GM21576 (cell line): ENCODE results near the gene AGPS.
"Not testable (repeated sequence)": the region's sequence is repeated elsewhere in the genome, so short reads cannot be mapped to it uniquely, and the experiment has no call there.

Experiments
- ATAC-seq: cut with Tn5 transposase; IDR thresholded peaks from one replicate; pipeline ENCODE4 v1.9.1; 2021; ENCODE audit warnings: mild to moderate bottlenecking, moderate library complexity; ENCODE audit not compliant: unreplicated experiment

Gene AGPS

DNA sequence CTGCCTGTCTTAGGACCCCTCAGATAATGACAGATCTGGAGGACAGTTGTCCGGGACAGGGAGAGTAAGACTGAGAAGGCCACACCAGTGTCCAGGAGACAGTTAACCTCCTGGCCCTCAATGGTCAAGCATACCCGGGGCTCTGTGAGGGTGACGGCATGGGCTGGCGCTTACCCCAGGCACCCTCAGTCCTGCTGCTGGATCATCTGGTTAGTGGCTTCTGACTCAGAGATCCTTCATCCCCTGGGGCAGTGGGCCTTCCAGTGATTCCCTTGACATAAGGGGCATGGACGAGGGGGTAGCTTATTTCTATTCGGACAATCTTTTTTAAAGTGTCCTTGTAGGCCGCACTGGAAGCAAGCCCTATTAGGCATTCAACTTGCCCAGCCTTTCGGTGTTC, 18.1 kb downstream of the AGPS start:
- not testable (repeated sequence) for ATAC-seq

GRCh38 chr2:177413703-177414102, 21.1 kb downstream of the AGPS start:
- no peak for ATAC-seq

DNA sequence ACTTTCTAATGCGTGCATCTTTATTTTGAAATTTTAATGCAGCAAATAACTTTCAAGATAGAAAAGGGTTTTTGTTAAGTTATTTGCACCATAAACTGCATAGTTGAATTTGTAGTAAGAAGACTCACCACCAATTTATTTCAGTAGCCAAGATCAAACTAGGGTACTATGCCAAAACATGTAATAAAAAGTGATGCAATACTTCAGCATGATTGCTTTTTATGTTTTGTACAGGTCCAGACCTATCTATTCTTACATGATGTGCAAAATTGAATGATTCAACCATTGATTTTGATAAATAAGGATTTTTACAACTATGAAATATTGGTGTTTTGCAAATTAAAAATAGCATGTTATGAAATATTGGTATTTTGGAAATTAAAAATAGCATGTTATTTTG, 26.7 kb downstream of the AGPS start:
- no peak for ATAC-seq

GRCh38 chr2:177422271-177422670, 29.7 kb downstream of the AGPS start:
- ATAC-seq: no peak

GRCh38 chr2:177424120-177424519, 31.5 kb downstream of the AGPS start:
- not testable (repeated sequence) for ATAC-seq

DNA sequence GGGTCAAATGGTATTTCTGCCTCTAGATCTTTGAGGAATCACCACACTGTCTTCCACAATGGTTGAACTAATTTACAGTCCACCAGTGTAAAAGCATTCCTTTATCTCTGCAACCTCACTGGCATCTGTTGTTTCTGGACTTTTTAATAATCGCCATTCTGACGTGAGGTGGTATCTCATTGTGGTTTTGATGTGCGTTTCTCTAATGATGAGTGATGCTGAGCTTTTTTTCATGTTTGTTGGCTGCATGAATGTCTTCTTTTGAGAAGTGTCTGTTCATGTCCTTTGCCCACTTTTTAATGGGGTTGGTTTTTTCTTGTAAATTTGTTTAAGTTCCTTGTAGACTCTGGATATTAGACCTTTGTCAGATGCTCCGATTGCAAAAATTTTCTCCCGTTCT, 32.0 kb downstream of the AGPS start:
- ATAC-seq: not testable (repeated sequence)

- ATAC-seq: no peak
Measured at GRCh38 chr2:177427316-177427715, 34.7 kb downstream of the AGPS start.

DNA sequence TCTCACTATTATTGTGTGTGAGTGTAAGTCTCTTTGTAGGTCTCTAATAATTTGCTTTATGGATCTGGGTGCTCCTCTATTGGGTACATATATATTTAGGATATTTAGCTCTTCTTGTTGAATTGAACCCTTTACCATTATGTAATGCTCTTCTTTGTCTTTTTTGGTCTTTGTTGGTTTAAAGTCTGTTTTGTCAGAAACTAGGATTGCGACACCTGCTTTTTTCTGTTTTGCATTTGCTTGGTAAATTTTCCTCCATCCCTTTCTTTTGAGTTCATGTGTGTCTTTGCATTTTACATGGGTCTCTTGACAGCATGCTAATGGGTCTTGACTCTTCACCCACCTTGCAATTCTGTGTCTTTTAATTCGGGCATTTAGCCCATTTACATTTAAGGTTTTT, 35.4 kb downstream of the AGPS start:
- ATAC-seq: not testable (repeated sequence)

DNA sequence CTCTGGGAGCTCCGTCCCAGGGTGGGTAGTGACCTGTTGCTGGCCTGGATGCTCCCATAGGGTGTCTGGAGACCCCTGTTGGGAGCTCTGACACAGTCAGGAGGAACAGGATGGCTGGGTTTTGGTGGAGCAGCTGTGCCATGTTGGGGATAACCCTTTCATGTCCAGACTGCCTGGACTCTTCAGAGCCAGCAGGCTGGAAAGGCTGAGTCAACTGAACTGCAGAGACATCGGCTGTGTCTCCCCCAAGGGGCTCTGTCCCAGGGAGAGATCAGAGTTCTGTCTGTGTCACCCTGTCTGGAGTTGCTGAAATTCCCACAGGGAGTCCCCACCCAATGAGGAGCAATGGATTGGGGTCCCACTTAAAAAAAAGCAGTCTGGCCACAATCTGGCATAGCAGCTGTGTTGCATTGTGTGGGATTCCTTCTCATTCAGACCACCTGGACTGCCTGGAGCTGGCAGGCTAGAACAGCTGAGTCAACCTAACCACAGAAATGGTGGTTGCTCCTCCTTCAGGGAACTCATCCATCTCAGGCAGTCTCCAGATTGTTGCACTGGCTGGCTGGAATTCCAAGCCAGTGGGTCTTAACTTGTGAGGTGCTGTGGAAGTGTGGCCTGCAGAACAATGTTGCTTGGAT, 37.2 kb downstream of the AGPS start:
- no peak for ATAC-seq

DNA sequence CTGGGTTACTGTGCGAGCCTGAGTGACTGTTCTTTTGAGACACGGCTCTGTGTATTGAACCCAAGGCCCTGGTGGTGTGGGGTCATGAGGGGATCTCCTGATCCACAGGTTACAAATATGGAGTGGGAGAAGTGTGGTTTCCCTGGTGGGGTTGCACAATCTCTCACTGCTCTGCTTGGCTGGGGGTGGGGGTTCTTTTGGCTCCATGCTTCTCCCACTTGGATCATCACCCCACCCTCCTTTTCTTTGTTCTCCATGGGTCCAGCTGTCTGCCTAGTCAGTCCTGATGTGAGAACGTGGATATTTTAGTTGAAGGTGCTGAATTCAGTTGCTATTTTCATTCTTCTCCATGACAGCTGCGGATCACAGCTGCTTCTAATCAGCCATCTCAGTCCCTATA, 37.8 kb downstream of the AGPS start:
- no peak for ATAC-seq

GRCh38 chr2:177431111-177431725, 38.6 kb downstream of the AGPS start:
- not testable (repeated sequence) for ATAC-seq

DNA sequence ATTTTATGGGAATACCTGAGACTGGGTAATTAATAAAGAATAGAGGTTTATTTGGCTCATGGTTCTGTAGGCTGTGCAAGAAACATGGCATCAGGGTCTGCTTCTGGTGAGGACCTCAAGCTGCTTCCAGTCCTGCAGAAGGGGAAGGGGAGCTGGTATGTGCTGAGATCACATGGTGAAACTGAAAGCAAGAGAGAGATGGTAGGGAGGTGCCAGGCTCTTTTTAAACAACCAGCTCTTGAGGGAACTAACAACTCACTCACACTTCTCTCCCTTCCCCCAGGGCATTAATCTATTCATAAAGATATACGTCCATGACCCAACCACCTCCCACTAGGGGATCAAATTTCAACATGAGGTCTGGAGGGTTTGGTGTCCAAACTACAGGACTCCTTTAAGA, 40.1 kb downstream of the AGPS start:
- ATAC-seq: no peak

DNA sequence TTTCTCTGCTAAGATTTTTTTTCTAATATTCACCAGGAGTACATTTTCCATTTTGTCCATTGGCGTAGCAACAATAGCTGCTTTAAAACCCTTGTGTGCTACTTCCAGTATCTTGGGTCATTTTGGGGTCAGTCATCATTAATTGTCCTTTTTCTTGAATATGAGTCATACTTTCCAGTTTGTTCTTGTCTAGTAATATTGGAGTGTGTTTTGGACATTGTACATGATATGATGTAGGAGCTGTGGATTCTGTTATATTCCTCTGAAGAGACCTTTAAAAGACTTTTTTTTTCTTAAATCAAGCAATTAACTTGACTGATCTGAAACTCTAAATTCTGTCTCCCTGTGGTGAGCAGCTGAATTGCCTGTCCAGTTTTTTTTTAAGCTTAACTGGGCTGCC, 40.8 kb downstream of the AGPS start:
- no peak for ATAC-seq

GRCh38 chr2:177434475-177434874, 41.9 kb downstream of the AGPS start:
- ATAC-seq: no peak

DNA sequence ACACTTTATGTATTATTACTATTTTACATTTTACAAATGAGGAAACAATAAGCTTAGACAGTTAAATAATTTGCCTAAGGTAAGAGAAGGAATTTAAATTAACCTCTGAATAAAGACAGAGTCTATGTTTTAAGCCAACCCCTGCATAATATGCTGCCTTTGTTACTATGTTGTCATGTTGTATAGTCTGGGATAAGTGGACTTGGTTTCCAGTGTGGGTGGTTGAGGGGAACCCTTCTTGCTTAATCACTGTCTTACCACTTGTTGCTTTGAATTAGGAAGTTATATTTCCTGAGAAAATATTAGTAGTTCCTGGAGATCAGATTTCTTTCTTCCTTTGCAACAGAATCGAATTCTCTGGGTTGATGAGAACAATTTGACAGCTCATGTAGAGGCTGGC, 52.6 kb downstream of the AGPS start:
- ATAC-seq: no peak

- ATAC-seq: no peak
Measured at GRCh38 chr2:177448031-177448430, 55.5 kb downstream of the AGPS start.

GRCh38 chr2:177449159-177449558, 56.6 kb downstream of the AGPS start:
- ATAC-seq: no peak

GRCh38 chr2:177455187-177455586, 62.6 kb downstream of the AGPS start:
- no peak for ATAC-seq

DNA sequence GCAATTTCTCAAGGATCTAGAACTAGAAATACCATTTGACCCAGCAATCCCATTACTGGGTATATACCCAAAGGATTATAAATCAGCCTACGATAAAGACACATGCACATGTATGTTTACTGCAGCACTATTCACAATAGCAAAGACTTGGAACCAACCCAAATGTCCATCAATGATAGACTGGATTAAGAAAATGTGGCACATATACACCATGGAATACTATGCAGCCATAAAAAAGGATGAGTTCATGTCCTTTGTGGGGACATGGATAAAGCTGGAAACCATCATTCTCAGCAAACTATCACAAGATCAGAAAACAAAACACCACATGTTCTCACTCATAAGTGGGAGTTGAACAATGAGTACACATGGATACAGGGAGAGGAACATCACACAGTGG, 67.2 kb downstream of the AGPS start:
- not testable (repeated sequence) for ATAC-seq

DNA sequence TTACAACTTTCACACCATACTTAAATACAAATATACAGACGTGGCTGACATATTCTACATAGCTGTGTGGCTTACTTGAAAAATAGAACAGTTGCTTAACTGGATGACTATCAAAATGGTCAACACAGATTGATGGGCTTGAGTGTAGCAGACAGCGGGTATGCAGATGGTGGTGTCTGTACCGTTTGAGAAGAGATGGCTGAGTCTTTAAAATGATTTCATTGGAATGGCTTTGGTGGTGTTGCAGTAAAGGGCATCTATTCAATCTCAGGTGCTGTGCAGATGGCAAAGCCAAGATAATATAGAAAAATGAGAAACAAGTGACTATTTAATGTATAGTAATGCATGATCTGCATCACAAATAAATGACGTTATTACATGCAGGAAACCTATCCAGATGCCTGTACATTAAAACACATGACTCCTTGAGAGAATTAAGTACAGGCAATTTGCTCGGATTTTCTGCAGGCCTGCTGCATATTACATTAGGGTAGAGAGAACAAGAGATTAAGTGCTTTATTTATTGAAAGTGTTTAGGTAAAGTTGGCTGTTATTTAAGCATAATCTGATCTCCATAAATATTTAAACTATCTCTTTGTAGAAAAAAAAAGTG, 68.5 kb downstream of the AGPS start:
- ATAC-seq: no peak

- no peak for ATAC-seq
Measured at GRCh38 chr2:177464549-177464948, 72.0 kb downstream of the AGPS start.

GRCh38 chr2:177465400-177466138, 73.0 kb downstream of the AGPS start:
- no peak for ATAC-seq
